Calu3 (cell line): ENCODE data around the gene EIF2AK2. TPM values are rescaled to one million over a fixed set of nuclear protein-coding genes. Genes with fewer than 3 reads are reported as not detected.
"Not testable (repeated sequence)": the region's sequence is repeated elsewhere in the genome, so short reads cannot be mapped to it uniquely, and the experiment has no call there.

Experiments
- BruUV-seq: library from RNA; stranded (reverse); fragments of 400-500 nt; replicated peaks from 2 replicates; lab custom pipeline; 2021; lab: Mats Ljungman, UMichigan
- CTCF ChIA-PET: fragments of 300-600 bp; sonication (Branson Sonifier 250); formaldehyde crosslinking; loops from one replicate; lab custom pipeline; 2022; ENCODE audit warnings: antibody characterized with exemption; lab: Charles Lee
- DNase-seq: peaks from one replicate; pipeline ENCODE4 v3.0.0; 2022
- H3K27ac Mint-ChIP-seq: one replicate; pipeline ENCODE4 v1.8.0; 2022; ENCODE audit warnings: mixed read lengths; ENCODE audit not compliant: unreplicated experiment
- H3K27me3 Mint-ChIP-seq: one replicate; pipeline ENCODE4 v1.8.0; 2022; ENCODE audit warnings: mixed read lengths; ENCODE audit not compliant: unreplicated experiment
- H3K36me3 Mint-ChIP-seq: one replicate; pipeline ENCODE4 v1.8.0; 2022; ENCODE audit warnings: mild to moderate bottlenecking, moderate library complexity, mixed read lengths; ENCODE audit not compliant: insufficient read depth, unreplicated experiment
- H3K4me1 Mint-ChIP-seq: one replicate; pipeline ENCODE4 v1.8.0; 2022; ENCODE audit warnings: mild to moderate bottlenecking, low read depth, mixed read lengths; ENCODE audit not compliant: unreplicated experiment
- H3K4me3 Mint-ChIP-seq: one replicate; pipeline ENCODE4 v1.8.0; 2022; ENCODE audit warnings: mild to moderate bottlenecking, low read depth, moderate library complexity, mixed read lengths; ENCODE audit not compliant: unreplicated experiment
- H3K9me3 Mint-ChIP-seq: one replicate; pipeline ENCODE4 v1.8.0; 2022; ENCODE audit warnings: low read depth, mixed read lengths; ENCODE audit not compliant: unreplicated experiment
- intact Hi-C: fragments of 100-400 bp; cut with micrococcal nuclease; formaldehyde crosslinking; loops from one replicate; pipeline ENCODE4 v1.10.0; 2022; ENCODE audit not compliant: unreplicated experiment
- total RNA-seq: library from RNA; stranded (reverse); gene quantifications from 2 replicates; pipeline ENCODE4 v1.2.3, GENCODE V29; 2022
- TF ChIP-seq, protein P1 (sequence below): fragments of 200-600 bp; IDR thresholded peaks from one replicate; pipeline ENCODE4 v1.8.0; 2022; ENCODE audit warnings: antibody characterized with exemption; ENCODE audit not compliant: unreplicated experiment

EIF2AK2 gene
- total RNA-seq, 1 experiment from 2014 or later = 91.2 TPM

DNA sequence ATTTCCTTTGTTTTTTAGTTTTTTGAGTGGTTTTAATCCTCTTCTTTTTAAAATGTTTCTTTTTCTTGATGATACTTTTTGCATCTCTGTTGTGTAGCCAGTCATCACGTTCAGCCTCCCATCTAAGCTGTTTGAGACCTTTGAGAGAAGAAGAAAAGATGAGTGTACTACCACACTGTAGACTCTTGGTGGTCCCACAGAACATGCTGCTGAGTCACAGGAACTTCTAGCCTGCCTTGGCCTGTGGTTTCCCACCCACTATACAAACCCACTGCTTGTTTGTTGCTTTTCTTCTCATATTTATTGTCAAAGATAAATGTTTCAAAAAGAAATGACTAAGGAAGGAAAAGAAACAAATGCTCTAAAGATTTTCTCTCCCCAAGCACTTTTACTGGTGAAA is 45.0 kb upstream of the EIF2AK2 start:
- peaks cover 66% of the 10 kb centered on the region for H3K36me3 Mint-ChIP-seq
- H3K9me3 Mint-ChIP-seq = peaks cover 5% of the 10 kb centered on the region
- no peaks in the 10 kb centered on the region for H3K27me3 Mint-ChIP-seq
- H3K27ac Mint-ChIP-seq = no peak overlapping the region
- DNase-seq = no peak
- no TSS peak for BruUV-seq
- CTCF ChIA-PET = no interaction called here
- TF ChIP-seq, protein P1, sequence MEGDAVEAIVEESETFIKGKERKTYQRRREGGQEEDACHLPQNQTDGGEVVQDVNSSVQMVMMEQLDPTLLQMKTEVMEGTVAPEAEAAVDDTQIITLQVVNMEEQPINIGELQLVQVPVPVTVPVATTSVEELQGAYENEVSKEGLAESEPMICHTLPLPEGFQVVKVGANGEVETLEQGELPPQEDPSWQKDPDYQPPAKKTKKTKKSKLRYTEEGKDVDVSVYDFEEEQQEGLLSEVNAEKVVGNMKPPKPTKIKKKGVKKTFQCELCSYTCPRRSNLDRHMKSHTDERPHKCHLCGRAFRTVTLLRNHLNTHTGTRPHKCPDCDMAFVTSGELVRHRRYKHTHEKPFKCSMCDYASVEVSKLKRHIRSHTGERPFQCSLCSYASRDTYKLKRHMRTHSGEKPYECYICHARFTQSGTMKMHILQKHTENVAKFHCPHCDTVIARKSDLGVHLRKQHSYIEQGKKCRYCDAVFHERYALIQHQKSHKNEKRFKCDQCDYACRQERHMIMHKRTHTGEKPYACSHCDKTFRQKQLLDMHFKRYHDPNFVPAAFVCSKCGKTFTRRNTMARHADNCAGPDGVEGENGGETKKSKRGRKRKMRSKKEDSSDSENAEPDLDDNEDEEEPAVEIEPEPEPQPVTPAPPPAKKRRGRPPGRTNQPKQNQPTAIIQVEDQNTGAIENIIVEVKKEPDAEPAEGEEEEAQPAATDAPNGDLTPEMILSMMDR = no peak
- H3K4me1 Mint-ChIP-seq = no peaks in the 10 kb centered on the region
- intact Hi-C loops = no loop called here
- no peak overlapping the region for H3K4me3 Mint-ChIP-seq

DNA sequence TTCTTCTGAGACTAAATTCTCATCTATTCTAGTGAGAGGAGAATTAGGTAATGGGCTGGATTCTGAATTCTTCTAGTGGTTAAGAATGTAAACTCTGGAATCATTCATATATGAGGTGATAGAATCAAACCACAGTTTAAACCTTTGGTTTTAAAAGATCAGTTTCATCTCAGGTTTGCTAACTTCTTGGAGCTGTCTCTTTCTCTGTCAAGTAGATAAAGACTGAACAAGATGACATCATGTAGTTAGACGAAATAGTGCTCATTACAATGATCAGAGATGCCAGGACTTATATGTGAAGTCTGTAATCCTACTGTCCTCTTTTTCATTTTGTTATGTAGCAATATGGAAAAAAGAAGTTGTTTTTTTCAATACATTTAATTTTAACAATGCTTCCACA is 44.4 kb upstream of the EIF2AK2 start:
- TF ChIP-seq, protein P1 = no peak
- Mint-ChIP-seq H3K27me3 (no peaks in the 10 kb centered on the region), H3K27ac (no peak overlapping the region), H3K36me3 (peaks cover 69% of the 10 kb centered on the region), H3K4me1 (no peaks in the 10 kb centered on the region), H3K9me3 (peaks cover 5% of the 10 kb centered on the region), H3K4me3 (no peak overlapping the region)
- BruUV-seq = no TSS peak
- CTCF ChIA-PET = no interaction called here
- intact Hi-C loops = no loop called here
- no peak for DNase-seq

DNA sequence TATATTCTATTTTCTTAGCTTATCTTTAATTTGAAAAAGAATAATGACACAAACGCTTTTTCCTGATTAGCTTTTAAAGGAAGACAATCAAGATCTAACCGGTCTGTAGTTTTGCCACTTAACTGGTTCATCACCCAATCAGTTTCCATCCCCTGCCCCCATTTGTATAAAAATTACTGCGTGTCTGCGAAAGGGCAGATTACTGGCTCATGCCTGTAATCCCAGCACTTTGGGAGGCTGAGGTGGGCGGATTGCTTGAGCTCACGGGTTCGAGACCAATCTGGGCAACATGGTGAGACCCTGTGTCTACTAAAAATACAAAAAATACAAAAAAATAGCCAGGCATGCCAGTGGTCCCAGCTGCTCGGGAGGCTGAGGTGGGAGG is 41.9 kb upstream of the EIF2AK2 start:
- TF ChIP-seq, protein P1 = no peak
- Mint-ChIP-seq H3K4me3 (no peak overlapping the region), H3K9me3 (peaks cover 4% of the 10 kb centered on the region), H3K27me3 (no peaks in the 10 kb centered on the region), H3K36me3 (peaks cover 46% of the 10 kb centered on the region), H3K4me1 (no peaks in the 10 kb centered on the region), H3K27ac (no peak overlapping the region)
- CTCF ChIA-PET = no interaction called here
- no peak for DNase-seq
- intact Hi-C loops = no loop called here
- BruUV-seq = no TSS peak

DNA sequence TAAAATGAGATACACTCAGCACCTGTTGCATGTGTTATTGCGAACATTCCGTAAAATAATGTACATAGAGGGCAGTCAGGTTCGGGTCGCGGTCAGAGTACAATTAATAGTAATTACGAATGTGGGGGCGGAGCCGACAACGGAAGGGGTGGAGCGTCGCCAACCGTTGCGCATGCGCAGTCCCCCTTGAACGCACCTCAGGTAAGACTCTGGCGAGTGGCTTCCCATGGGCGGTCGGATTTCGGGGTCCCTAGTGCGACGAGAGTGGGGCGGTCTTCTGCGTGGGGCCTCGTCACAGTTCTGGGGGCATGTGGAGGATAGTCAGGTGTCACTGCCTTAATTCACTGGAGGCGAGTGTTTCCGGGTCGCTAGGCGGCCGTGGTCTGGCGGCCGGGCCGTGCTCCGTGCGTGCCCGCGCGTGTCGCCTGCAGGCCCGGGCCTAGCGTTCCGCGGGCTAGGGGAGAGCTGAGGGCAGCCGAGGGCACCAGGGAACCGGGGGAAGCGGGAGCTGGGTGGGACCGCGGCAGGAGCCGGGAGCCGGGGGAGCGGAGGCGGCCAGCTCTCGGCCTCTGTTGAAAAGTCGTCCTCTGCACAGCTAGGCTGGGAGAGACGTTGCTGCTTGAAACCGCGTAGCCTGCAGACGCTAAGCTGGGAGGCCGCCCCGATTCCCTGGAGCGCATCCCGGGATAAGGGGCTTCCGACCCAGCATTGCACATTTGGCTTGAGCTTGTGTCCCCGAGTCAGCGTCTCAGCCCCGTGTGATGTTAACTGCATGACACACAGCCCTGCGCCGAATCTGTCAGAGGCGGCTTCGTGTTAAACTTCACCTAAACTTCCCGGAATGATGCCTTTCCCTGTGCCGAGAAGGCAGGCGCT is 39.8 kb upstream of the EIF2AK2 start, which contains the start of gene CEBPZOS:
Gene CEBPZOS, plus strand, starts transcription at position 177 of the 876 bp plus-strand sequence. CDS start 3,209 bp downstream, outside the sequence.
- no TSS peak for BruUV-seq
- intact Hi-C loops = no loop called here
- Mint-ChIP-seq H3K36me3 (peaks cover 35% of the 10 kb centered on the region), H3K4me1 (no peaks in the 10 kb centered on the region), H3K9me3 (peaks cover 2% of the 10 kb centered on the region), H3K4me3 (peak within 1 kb of the TSS; percentile 96), H3K27ac (peak within 1 kb of the TSS; percentile 96), H3K27me3 (no peaks in the 10 kb centered on the region)
- DNase-seq = peak; percentile 87
- TF ChIP-seq, protein P1 = no peak
- CTCF ChIA-PET = no interaction called here

DNA sequence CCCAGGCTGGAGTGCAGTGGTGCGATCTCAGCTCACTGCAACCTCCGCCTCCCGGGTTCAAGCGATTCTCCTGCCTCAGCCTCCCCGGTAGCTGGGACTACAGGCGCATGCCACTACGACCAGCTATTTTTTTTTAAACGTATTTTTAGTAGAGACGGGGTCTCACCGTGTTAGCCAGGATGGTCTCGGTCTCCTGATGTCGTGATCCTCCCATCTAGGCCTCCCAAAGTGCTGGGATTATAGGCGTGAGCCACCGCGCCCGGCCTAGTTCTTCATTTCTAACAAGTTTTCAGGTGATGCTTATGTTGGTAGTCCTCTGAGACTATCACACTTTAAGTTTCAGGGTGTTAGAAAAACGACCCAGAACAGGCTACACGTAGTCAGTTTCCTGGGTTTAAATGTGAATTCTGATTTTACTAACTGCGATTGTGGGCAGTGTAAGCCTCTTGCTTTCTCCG is 39.1 kb upstream of the EIF2AK2 start:
- H3K9me3 Mint-ChIP-seq, BruUV-seq, DNase-seq, intact Hi-C loops, CTCF ChIA-PET, H3K4me1 Mint-ChIP-seq, H3K27me3 Mint-ChIP-seq: not testable (repeated sequence)
- peaks cover 35% of the 10 kb centered on the region for H3K36me3 Mint-ChIP-seq
- H3K27ac Mint-ChIP-seq = peak overlapping the region; percentile 96
- H3K4me3 Mint-ChIP-seq = peak overlapping the region; percentile 96
